GM21737 (cell line): Measurements from ENCODE around the gene GRIK4.
"Not testable (repeated sequence)": the region's sequence is repeated elsewhere in the genome, so short reads cannot be mapped to it uniquely, and the experiment has no call there.

Experiments
- ATAC-seq: cut with Tn5 transposase; IDR thresholded peaks from one replicate; pipeline ENCODE4 v1.9.1; 2021; ENCODE audit warnings: mild to moderate bottlenecking, moderate library complexity; ENCODE audit not compliant: unreplicated experiment

The GRIK4 gene

DNA sequence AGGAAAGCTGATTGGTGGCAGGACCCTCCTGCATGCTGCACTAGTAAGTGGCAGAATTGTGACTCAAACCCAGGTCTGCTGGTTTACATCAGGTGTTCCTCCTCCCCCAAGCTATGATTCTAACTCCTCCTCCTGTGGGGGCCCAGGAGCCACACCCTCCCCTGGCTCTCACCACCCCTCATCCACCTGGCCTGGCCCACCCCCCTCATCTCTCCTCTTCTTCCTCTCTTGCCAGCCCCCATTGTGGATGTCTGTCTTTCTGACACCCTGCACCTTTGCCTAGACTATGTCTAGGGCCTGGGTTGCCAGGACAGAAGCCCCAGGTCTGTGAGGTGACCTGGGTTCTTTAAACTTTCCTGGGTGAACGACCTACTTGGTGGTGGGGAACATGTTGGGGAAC is 59.9 kb downstream of the GRIK4 start:
- ATAC-seq, result no peak

GRCh38 chr11:120573756-120574354 is 62.3 kb downstream of the GRIK4 start:
- ATAC-seq, result no peak

- ATAC-seq, result no peak
These were observed 63.3 kb downstream of the GRIK4 start for GRCh38 chr11:120574876-120575275.

- no peak for ATAC-seq
These were observed 63.9 kb downstream of the GRIK4 start for GRCh38 chr11:120575461-120575860.

DNA sequence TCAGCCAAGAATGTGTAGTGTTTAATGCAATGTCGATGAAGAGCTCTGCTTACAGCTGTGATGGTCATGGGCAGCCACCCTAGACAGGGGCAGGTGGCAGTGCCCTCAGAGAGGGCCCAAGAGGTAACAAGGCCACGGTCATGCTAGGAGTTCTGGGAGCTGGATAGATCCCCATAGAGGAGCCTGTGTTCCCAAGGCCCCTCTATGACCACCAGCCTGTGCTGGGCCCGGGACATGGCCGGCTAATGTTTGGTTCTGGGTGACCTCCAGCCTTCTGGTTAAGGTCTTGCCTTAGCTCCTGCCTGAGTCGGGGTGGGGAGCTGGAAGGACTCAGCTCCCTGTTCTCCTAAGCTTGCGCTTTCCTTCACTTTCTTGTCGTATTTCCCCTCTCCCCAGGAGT is 65.1 kb downstream of the GRIK4 start:
- ATAC-seq, result no peak

- no peak for ATAC-seq
These were observed 65.5 kb downstream of the GRIK4 start for GRCh38 chr11:120577041-120577440.

DNA sequence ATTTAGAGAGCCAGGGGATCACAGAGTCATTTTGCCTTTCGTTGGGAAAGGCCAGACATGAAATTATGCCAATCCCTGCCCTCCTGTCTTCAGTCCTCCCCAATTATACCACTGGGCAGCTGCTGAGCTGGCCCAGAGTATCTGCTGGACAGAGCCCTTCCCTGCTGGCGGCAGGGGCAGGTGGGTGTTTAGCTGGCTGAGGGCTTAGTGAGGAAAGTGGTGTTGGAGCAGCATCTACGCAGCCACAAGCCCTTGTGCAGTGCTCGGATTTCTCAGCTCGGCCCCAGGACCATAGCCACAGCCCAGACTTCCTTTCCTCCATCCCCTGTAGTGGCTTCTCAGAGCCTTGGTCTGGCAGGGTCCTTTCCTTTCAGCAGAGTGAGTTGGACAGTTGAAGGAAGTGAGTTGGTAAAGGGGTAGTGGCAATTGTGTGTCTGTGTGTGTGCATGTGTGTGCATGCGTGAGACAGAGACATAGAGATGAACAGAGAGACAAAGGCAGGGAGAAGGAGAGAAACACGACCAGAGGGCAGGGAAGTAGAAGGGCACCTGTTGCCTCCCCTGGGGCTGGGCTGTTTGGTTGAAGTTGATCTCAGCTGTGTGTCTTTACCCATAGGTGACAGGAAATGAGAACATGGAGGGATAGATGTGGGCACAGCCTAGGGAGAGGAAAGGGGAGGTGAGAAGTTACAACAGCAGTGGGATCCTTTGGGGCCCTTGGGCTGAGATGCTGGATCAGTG is 66.2 kb downstream of the GRIK4 start:
- ATAC-seq, result no peak

GRCh38 chr11:120578596-120579154 is 67.1 kb downstream of the GRIK4 start:
- no peak for ATAC-seq

DNA sequence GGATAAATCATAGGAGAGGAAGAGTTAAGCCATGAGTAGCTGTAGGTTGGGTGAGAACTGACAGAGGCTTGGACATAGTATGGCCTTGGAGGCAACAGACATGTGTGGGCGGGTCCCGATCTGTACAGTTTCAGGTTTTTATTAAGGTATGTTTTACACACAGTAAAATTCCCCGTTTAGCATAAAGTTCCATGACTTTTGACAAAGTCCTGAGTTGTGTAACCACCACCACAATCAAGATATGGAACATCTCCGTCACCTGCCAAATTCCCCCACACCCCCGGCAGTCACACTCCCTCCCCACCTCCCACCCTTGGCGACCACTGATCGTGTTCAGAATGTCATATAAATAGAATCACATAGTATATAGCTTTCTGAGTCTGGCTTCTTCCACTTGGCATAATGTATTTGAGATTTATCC is 68.1 kb downstream of the GRIK4 start:
- no peak for ATAC-seq

DNA sequence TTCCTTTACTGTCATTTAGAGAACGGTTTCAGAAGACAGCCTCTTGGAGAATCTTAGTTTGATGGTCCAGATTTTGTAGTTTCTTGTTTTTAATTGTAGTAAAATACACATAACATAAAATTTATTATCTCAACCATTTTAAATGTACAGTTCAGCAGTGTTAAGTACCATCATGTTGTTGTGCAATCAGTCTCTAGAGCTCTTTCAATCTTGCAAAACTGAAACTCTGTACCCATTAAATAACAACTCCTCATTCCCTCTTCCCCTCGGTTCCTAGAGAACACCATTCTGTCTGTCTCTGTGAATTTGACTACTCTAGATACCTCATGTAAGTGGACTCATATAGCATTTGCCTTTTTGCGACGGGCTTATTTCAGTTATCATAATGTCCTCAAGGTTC is 69.8 kb downstream of the GRIK4 start:
- ATAC-seq, result no peak

DNA sequence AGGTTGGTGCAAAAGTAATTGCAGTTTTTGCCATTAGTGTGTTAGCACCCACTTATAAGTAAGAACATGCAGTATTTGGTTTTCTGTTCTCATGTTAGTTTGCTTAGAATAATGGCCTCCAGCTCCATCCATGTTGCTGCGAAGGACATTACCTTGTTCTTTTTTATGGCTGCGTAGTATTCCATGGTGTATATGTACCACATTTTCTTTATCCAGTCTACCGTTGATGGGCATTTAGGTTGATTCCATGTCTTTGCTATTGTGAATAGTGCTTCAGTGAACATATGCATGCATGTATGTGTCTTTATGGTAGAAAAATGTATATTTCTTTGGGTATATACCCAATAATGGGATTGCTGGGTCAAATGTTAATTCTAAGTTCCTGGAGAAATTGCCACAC is 71.0 kb downstream of the GRIK4 start:
- ATAC-seq, result not testable (repeated sequence)

DNA sequence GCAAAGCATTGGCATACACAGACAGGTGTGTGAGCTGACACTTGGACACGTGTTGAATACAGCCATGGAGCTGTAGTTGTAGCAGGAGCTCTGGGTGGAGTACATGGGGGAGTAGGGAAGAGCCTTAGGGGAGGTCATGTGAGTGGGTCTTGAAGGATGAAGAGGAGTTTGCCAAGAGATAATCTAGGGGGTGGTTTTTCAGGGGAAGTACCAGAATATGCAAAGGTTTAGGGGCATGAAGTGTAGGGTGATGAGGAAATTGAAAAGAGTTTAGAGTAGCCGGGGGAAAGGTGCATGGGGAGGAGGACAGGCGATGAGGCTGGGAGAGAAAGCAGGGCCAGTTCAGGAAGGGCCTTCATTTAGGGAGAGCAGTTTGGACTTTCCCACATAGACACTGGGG is 74.5 kb downstream of the GRIK4 start:
- no peak for ATAC-seq

DNA sequence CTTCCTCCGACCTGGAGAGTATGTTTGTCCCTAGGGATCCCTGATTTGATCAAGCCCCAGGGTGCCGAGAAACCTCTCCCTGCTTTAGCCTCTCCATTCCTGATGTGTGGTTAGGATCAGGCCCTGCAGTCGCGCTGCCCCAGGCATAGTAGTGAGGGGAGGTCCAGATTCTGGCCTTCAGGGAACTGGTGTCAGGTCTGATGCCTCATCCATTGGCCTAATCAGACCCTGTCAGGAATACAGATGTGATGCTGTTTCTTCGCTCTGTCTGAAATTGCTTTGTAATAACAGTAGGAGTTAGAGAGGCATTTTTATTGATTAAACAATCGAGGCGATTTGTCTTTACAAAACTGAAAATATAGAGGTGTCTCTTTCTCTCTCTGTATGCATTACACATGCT is 75.2 kb downstream of the GRIK4 start:
- no peak for ATAC-seq

DNA sequence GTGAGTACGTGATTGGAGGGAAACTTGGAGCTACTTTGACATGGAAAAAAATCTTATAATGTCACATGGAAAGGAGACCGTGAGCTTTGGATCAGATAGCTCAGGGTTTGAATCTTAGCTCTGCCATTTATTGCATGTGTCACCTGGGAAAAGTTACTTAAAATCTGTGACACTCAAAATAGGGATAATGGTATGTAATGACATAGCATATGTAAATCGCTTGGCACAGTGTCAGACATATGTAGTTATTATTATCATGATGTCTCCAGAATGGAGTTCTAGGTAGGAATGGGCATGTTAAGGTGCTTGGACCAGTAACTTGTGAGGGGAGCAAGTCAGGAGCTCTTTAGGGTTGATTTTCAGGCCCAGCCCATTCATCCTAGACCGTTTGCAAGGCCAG is 75.8 kb downstream of the GRIK4 start:
- ATAC-seq, result no peak

GRCh38 chr11:120589376-120589775 is 77.8 kb downstream of the GRIK4 start:
- ATAC-seq, result no peak

DNA sequence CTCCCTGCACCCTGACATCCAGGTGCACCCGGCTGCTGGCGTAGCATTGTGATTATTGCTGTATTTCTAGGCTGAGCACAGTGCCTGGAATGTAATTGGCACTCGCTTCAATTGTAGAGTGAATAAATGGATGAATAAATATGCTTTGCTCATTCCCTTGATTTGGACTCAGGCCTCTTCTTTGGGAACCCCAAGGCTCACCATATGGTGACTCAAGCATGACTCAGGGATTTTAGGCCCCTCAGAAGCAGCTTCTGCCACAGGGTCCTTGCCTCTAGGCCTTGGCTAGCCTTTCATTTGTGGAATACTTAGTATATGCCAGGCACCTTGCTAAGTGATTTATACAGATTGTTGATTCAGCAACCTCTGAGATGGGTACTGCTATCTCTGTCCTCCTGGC is 78.9 kb downstream of the GRIK4 start:
- no peak for ATAC-seq

- no peak for ATAC-seq
These were observed 83.2 kb downstream of the GRIK4 start for GRCh38 chr11:120594746-120595145.

DNA sequence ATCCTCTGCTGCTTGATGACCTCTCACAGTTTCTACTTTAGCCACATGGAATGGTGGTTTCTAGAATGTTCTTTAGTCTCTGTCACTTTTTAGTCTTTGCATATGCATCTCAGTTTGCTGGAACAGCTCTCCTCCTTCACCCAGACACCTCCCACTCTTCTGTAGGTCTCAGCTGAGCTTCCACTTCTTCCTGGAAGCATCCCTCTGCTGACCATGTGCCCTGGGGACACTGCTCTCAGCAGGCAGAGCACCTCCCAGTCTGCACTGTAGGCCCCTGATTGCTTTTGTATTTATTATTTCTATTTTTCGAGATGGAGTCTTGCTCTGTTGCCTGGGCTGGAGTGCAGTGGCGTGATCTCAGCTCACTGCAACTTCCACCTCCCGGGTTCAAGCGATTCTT is 84.0 kb downstream of the GRIK4 start:
- no peak for ATAC-seq

- ATAC-seq, result no peak
These were observed 86.0 kb downstream of the GRIK4 start for GRCh38 chr11:120597250-120598215.

DNA sequence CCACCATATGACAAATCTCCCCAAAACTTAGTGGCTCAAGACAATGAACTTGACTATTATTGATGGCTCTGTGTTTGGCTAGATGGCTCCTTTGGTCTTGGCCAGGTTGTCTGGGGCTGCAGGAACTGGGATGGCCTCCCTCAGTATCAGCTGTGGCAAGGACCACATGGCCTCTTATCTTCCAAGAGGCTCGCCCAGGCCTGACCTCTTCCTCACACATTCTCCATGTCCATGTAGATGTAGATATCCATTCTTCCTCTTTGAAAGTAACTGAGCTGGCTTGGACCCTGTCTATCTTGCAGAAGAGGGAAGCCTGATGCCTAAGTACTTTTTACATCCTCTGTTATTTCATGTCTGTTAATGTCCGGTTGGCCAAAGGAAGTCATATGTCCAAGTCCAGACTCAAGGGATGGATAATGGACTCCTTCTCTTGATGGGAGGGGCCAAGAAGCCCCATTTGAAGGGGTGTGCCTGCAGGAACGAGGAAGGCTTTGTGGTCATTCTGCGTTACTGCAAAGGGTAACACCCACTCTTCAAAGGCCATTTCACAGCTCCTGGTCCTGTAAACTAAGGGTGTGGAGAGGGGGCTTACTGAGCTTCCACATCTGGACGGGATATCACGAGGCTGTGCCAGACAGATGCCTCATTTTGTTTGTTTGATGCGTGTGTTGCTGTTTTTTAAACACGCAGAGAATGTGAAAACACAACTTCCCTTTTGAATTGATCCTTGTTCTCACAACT is 87.1 kb downstream of the GRIK4 start:
- no peak for ATAC-seq
